BJ (cell line): Measurements from ENCODE around the gene TTF2. TPM values are rescaled to one million over a fixed set of nuclear protein-coding genes. Genes with fewer than 3 reads are reported as not detected.

ENCODE experiments used
- CTCF ChIA-PET: fragments of 350-600 bp; formaldehyde crosslinking; extraction: SDS; loops from one replicate; lab custom pipeline; 2021; ENCODE audit warnings: antibody characterized with exemption, inconsistent platforms; lab: Yijun Ruan, JAX
- POLR2A ChIA-PET: fragments of 300-600 bp; sonication (Branson Sonifier 250); formaldehyde crosslinking; extraction: SDS; loops from one replicate; lab custom pipeline; 2021; ENCODE audit warnings: antibody characterized with exemption; lab: Charles Lee
- DNase-seq: peaks from one replicate; pipeline ENCODE4 v3.0.0-alpha.2; 2011; ENCODE audit warnings: low read depth
- H3K27me3 ChIP-seq: 2 replicates; pipeline ENCODE4 v1.6.0; 2011; ENCODE audit warnings: low read length; ENCODE audit not compliant: control insufficient read depth, insufficient read depth
- H3K36me3 ChIP-seq: 2 replicates; pipeline ENCODE4 v1.5.1; 2011; ENCODE audit warnings: low read length; ENCODE audit not compliant: control insufficient read depth, insufficient read depth
- H3K4me3 ChIP-seq: 2 replicates; pipeline ENCODE4 v1.5.1; 2011; ENCODE audit warnings: low read depth, mild to moderate bottlenecking, control low read depth, low read length
- CTCF ChIP-seq: IDR thresholded peaks from 2 replicates; pipeline ENCODE4 v1.5.1; 2011; ENCODE audit warnings: low read depth, mild to moderate bottlenecking, control low read depth, inconsistent platforms, low read length, moderate library complexity; ENCODE audit not compliant: insufficient read depth
- polyA plus RNA-seq: library from polyadenylated mRNA; depleted of rRNA; stranded (reverse); fragments of >200 nt; gene quantifications from 2 replicates; pipeline ENCODE4 v1.2.3, GENCODE V29; 2011

TTF2 gene
- polyA plus RNA-seq, 1 experiment = 10.1 TPM

DNA sequence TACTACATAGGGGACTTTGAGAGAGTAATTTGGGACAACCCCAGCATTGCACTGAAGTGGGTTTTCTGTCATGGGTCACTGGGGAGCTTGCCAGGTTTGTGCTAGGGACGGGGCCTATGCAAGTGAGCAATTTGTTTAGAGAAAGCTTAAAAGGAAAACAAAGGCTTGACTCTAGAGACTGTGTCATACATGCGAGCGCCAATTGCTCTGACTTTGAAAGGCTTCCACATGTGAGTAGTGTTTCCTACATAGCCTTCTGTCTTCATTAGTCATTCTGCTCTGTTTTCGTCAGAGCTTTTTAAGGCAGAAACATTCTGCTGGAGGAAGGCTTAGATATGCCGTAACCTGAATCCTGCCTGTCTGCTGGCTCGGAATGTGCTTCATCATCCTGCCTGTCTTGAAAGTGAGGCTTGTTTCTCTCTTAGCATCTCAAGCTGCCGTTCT lies 33.0 kb downstream of the TTF2 start:
- no peaks in the 10 kb centered on the region for H3K36me3 ChIP-seq
- peak; percentile 93 for DNase-seq
- POLR2A ChIA-PET = interaction anchor here (1.0 to 1.3 kb wide), 2 partner anchors 21 to 35 kb away, joined by 4 to 5 read pairs; no protein-coding TSS in a partner anchor
- CTCF ChIA-PET = interaction anchor here (1.2 to 4.8 kb wide), 10 partner anchors 13 to 192 kb away, joined by 3 to 27 read pairs (median 8); partner anchors contain the start of genes TRIM45 and TTF2
- no peak for TF ChIP-seq CTCF
- no peaks in the 10 kb centered on the region for H3K27me3 ChIP-seq
- no peak overlapping the region for H3K4me3 ChIP-seq

DNA sequence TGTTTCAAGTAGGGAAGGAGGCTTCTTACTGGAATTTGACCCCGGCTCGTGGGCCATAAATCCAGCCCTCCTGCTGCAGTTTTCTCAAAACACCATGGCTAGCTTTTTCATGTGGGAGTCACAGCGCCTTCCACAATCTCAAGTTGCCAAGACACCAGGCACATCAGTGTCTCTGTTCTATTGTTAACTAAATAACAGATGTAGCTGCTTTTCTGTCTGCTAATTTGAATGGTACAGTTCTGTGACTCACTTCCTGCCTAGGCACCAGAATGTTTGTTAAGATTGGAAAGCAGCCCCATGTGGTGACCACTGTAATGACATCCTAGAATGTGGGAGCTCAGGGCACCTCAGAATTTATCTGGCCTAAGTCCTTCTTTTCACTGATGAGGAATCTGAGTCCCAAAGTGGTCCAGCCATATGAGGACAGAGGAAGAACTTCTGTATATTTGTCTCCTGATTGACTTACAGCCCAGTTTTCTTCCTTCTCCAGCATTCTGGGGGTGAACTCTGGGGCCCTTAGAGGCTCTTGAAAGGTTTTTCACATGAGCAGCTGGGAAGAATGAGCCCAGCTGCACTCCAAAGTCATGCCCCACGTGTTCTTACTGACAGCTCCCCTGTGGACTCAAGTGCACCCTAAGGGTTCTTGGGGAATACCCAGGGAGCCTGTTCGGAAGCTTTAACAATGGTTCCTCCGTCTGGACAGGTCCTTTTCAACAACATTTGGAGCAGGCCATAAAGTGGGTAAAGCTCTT lies 33.9 kb downstream of the TTF2 start:
- no peak for DNase-seq
- ChIA-PET POLR2A (interaction anchor here (1.0 kb wide), 1 partner anchor 20 kb away, joined by 4 read pairs; no protein-coding TSS in a partner anchor), CTCF (interaction anchor here (0.8 to 4.8 kb wide), 11 partner anchors 12 to 665 kb away, joined by 3 to 27 read pairs (median 8); partner anchors contain the start of genes TRIM45 and TTF2)
- peak; percentile 37 for TF ChIP-seq CTCF
- Histone ChIP-seq H3K4me3 (no peak overlapping the region), H3K27me3 (no peaks in the 10 kb centered on the region), H3K36me3 (no peaks in the 10 kb centered on the region)

- TF ChIP-seq CTCF = no peak
- peak; percentile 52 for DNase-seq
These were observed 34.9 kb downstream of the TTF2 start for GRCh38 chr1:117094841-117095604.

GRCh38 chr1:117096951-117097408 lies 36.9 kb downstream of the TTF2 start:
- POLR2A ChIA-PET = no interaction called here
- H3K27me3 ChIP-seq = no peaks in the 10 kb centered on the region
- H3K4me3 ChIP-seq = no peak overlapping the region
- H3K36me3 ChIP-seq = no peaks in the 10 kb centered on the region
- DNase-seq = no peak
- CTCF ChIA-PET = interaction anchor here (0.6 to 4.8 kb wide), 4 partner anchors 9 to 33 kb away, joined by 3 to 17 read pairs (median 3); no protein-coding TSS in a partner anchor
- TF ChIP-seq CTCF = no peak

More at GRCh38 chr1:117094841-117095604, 34.9 kb downstream of the TTF2 start:
- ChIA-PET POLR2A (no interaction called here), CTCF (interaction anchor here (0.9 to 4.8 kb wide), 8 partner anchors 11 to 664 kb away, joined by 3 to 27 read pairs (median 13); partner anchors contain the start of gene TRIM45)
- no peaks in the 10 kb centered on the region for H3K36me3 ChIP-seq
- no peak overlapping the region for H3K4me3 ChIP-seq
- no peaks in the 10 kb centered on the region for H3K27me3 ChIP-seq
